NCI-H2171 (cell line): Measurements from ENCODE around the gene TIAM1.

Experiments used
- DNase-seq: peaks from one replicate; lab custom pipeline; 2025; lab: John Stamatoyannopoulos, UW

The TIAM1 gene

GRCh38 chr21:31286621-31287020 lies 57.4 kb downstream of the TIAM1 start:
- no peak for DNase-seq

- no peak for DNase-seq
Observed at GRCh38 chr21:31284797-31285397, 59.2 kb downstream of the TIAM1 start.

- no peak for DNase-seq
Observed at GRCh38 chr21:31283025-31283424, 61.0 kb downstream of the TIAM1 start.

GRCh38 chr21:31282095-31282709 lies 61.9 kb downstream of the TIAM1 start:
- no peak for DNase-seq

GRCh38 chr21:31281561-31281960 lies 62.5 kb downstream of the TIAM1 start:
- no peak for DNase-seq

GRCh38 chr21:31279986-31280385 lies 64.1 kb downstream of the TIAM1 start:
- DNase-seq, result no peak

GRCh38 chr21:31279214-31279613 lies 64.8 kb downstream of the TIAM1 start:
- DNase-seq, result no peak

GRCh38 chr21:31278511-31279130 lies 65.4 kb downstream of the TIAM1 start:
- DNase-seq, result no peak

- no peak for DNase-seq
Observed at GRCh38 chr21:31276663-31277062, 67.4 kb downstream of the TIAM1 start.

GRCh38 chr21:31275901-31276300 lies 68.2 kb downstream of the TIAM1 start:
- DNase-seq, result no peak

- no peak for DNase-seq
Observed at GRCh38 chr21:31273278-31273677, 70.8 kb downstream of the TIAM1 start.

GRCh38 chr21:31268090-31268489 lies 76.0 kb downstream of the TIAM1 start:
- no peak for DNase-seq

GRCh38 chr21:31267644-31268043 lies 76.4 kb downstream of the TIAM1 start:
- no peak for DNase-seq

GRCh38 chr21:31266241-31266640 lies 77.8 kb downstream of the TIAM1 start:
- DNase-seq, result no peak

- no peak for DNase-seq
Observed at GRCh38 chr21:31265366-31266013, 78.6 kb downstream of the TIAM1 start.

GRCh38 chr21:31264574-31264973 lies 79.5 kb downstream of the TIAM1 start:
- DNase-seq, result no peak

- DNase-seq, result no peak
Observed at GRCh38 chr21:31262728-31263127, 81.3 kb downstream of the TIAM1 start.

GRCh38 chr21:31261759-31262158 lies 82.3 kb downstream of the TIAM1 start:
- no peak for DNase-seq

GRCh38 chr21:31260790-31261189 lies 83.3 kb downstream of the TIAM1 start:
- no peak for DNase-seq

GRCh38 chr21:31258073-31258472 lies 86.0 kb downstream of the TIAM1 start:
- DNase-seq, result no peak

GRCh38 chr21:31257265-31257664 lies 86.8 kb downstream of the TIAM1 start:
- no peak for DNase-seq

- no peak for DNase-seq
Observed at GRCh38 chr21:31255896-31256295, 88.2 kb downstream of the TIAM1 start.

GRCh38 chr21:31255036-31255435 lies 89.0 kb downstream of the TIAM1 start:
- DNase-seq, result no peak
